Stomach (tissue), 4 donors: ENCODE data around the gene CHCHD5.
"Not testable (repeated sequence)": the region's sequence is repeated elsewhere in the genome, so short reads cannot be mapped to it uniquely, and the experiment has no call there.

Experiments used
- EP300 ChIP-seq: sonication (generic); formaldehyde crosslinking; IDR thresholded peaks from one replicate; pipeline ENCODE4 v1.6.1; 2017; ENCODE audit warnings: antibody characterized with exemption
- TF ChIP-seq, protein P1 (sequence below), 7 experiments: fragments of 450-650 bp in 4 of 7; fragments of 200-600 bp in 3 of 7; sonication (generic) in 3 of 7; IDR thresholded peaks; one replicate each; pipeline ENCODE4 v1.5.1; 2016 to 2019; ENCODE audit warnings: antibody characterized with exemption in 7 of 7, control low read depth in 2 of 7, mild to moderate bottlenecking in 1 of 7

DNA sequence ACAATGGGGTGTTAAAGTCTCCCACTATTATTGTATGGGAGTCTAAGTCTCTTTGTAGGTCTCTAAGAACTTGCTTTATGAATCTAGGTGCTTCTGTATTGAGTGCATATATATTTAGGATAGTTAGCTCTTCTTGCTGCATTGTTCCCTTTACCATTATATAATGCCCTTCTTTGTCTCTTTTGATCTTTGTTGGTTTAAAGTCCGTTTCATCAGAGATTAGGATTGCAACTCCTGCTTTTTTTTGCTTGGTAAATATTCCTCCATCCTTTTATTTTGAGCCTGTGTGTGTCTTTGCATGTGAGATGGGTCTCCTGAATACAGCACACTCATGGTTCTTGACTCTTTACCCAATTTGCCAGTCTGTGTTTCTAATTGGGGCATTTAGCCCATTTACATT is 27.9 kb downstream of the CHCHD5 start:
- not testable (repeated sequence) for TF ChIP-seq EP300
- TF ChIP-seq, protein P1, sequence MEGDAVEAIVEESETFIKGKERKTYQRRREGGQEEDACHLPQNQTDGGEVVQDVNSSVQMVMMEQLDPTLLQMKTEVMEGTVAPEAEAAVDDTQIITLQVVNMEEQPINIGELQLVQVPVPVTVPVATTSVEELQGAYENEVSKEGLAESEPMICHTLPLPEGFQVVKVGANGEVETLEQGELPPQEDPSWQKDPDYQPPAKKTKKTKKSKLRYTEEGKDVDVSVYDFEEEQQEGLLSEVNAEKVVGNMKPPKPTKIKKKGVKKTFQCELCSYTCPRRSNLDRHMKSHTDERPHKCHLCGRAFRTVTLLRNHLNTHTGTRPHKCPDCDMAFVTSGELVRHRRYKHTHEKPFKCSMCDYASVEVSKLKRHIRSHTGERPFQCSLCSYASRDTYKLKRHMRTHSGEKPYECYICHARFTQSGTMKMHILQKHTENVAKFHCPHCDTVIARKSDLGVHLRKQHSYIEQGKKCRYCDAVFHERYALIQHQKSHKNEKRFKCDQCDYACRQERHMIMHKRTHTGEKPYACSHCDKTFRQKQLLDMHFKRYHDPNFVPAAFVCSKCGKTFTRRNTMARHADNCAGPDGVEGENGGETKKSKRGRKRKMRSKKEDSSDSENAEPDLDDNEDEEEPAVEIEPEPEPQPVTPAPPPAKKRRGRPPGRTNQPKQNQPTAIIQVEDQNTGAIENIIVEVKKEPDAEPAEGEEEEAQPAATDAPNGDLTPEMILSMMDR (IDR thresholded peaks at IDR 0.05) = not testable (repeated sequence)
